Upper lobe of left lung (tissue), 4 donors: Measurements from ENCODE around the gene GRIA1.

Experiments used
- EP300 ChIP-seq, 4 donors: sonication (generic); formaldehyde crosslinking; IDR thresholded peaks; one replicate each; pipeline ENCODE4 v1.5.1; 2017; ENCODE audit warnings: antibody characterized with exemption in 4 of 4, control low read depth in 2 of 4
- POLR2A ChIP-seq, 4 donors: fragments of 450-650 bp; IDR thresholded peaks; one replicate each; pipeline ENCODE4 v1.5.1; 2016 to 2017; ENCODE audit warnings: antibody characterized with exemption in 4 of 4, mild to moderate bottlenecking in 2 of 4
- POLR2AphosphoS5 ChIP-seq, 2 donors: sonication (generic); formaldehyde crosslinking; IDR thresholded peaks; one replicate each; pipeline ENCODE4 v1.5.1; 2017; ENCODE audit warnings: antibody characterized with exemption in 2 of 2
- TF ChIP-seq, protein P1 (sequence below), 6 experiments: fragments of 450-650 bp in 4 of 6; fragments of 200-600 bp in 2 of 6; sonication (generic) in 2 of 6; IDR thresholded peaks; one replicate each; pipeline ENCODE4 v1.5.1; 2016 to 2019; ENCODE audit warnings: antibody characterized with exemption in 6 of 6

DNA sequence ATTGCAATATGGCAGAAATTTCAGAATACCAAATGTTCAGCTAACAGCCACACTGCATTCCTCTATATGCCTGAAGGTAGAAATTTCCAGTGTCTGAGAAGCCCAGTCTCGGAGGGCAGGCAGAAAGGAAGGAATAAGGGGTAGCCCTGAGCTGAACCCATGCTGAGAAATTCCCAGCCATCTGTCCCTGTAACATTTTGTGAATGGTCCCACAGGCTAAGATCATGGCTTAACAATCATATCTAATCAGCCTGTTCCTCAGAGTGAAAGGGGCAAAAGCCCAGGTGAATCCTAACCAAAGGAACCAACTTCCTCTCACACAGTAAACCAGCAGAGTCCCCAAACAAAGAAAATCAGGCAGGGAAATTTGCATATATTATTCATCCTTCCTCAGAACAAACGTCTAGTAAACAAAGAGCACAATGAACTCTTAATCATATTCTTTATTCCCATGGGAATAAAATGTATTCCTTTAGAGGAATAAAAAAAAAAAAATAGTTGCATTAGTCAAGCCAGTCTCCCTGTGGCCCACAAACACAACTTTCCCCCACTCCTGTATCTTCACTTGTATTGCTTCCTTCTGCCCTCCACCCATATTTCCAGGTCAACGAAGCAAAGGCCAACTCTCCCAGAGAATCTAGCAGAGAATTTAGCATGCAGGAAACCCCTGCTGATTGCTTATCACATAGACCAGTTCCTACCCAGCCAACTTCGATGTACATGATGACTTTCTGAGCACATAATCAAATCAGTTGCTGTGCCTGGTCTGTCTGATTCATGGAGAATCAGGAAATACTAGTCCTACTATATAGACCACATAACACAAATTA lies 290.6 kb downstream of the GRIA1 start:
- TF ChIP-seq, protein P1, sequence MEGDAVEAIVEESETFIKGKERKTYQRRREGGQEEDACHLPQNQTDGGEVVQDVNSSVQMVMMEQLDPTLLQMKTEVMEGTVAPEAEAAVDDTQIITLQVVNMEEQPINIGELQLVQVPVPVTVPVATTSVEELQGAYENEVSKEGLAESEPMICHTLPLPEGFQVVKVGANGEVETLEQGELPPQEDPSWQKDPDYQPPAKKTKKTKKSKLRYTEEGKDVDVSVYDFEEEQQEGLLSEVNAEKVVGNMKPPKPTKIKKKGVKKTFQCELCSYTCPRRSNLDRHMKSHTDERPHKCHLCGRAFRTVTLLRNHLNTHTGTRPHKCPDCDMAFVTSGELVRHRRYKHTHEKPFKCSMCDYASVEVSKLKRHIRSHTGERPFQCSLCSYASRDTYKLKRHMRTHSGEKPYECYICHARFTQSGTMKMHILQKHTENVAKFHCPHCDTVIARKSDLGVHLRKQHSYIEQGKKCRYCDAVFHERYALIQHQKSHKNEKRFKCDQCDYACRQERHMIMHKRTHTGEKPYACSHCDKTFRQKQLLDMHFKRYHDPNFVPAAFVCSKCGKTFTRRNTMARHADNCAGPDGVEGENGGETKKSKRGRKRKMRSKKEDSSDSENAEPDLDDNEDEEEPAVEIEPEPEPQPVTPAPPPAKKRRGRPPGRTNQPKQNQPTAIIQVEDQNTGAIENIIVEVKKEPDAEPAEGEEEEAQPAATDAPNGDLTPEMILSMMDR (IDR thresholded peaks at IDR 0.05), result no peak
- no peak for TF ChIP-seq POLR2AphosphoS5 (IDR thresholded peaks at IDR 0.05)
- no peak for TF ChIP-seq POLR2A (IDR thresholded peaks at IDR 0.05)
- no peak for TF ChIP-seq EP300 (IDR thresholded peaks at IDR 0.05)
